Measurements from ENCODE around the gene TRAPPC12. TPM values are rescaled to one million over a fixed set of nuclear protein-coding genes. Genes with fewer than 3 reads are reported as not detected.
"Not testable (repeated sequence)": the region's sequence is repeated elsewhere in the genome, so short reads cannot be mapped to it uniquely, and the experiment has no call there.

TRAPPC12 gene
- polyA plus RNA-seq, 1 donor from 2014 or later = 76.2 TPM

DNA sequence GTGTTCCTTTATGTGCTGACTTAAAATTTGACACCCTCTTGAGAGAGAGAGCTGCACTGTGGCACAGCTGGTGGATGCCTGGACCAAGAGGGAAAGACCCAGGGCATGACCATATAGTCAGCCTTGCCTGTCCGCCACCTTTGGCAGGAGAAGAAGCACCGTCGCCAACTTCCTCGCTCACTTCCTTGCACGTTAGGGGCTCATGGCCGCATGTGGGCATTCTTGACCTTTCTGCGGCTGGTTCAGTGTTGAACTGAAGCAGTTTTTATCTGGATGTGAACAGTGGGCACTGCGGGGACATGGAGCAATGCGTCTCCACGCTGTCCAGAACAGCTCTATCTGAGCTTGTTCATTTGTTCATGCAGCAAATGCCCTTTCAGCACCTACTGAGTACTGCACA is 66.9 kb downstream of the TRAPPC12 start:
- H2AFZ ChIP-seq (ENCODE audit: low read depth, low read length) = no peak overlapping the region

DNA sequence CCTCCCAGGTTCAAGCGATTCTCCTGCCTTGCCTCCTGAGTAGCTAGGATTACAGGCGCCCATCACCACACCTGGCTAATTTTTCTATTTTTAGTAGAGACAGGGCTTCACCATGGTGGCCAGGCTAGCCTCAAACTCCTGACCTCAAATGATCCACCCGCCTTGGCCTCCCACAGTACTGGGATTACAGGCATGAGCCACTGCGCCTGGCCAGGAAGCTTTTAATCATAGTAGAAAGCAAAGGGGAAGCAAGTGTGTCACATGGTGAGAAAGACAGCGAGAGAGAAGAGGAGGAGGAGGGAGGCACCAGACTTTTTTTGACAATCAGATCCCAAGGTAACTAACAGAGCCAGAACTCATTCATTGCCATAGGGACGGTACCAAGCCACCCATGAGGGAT is 67.7 kb downstream of the TRAPPC12 start:
- H3K27ac ChIP-seq (ENCODE audit: low read length); H2AFZ ChIP-seq (ENCODE audit: low read depth, low read length); H4K20me1 ChIP-seq (ENCODE audit: insufficient read depth); H3K79me2 ChIP-seq (replicated peaks; ENCODE audit: insufficient read depth, low read length); H3K4me3 ChIP-seq (ENCODE audit: low read length); H3K4me2 ChIP-seq (ENCODE audit: low read length); H3K9ac ChIP-seq (ENCODE audit: low read length); H3K27me3 ChIP-seq (ENCODE audit: insufficient read depth, low read depth, low read length); H3K9me3 ChIP-seq (ENCODE audit: low read length); H3K9me2 ChIP-seq (ENCODE audit: insufficient read depth, low read length); H3F3A ChIP-seq (ENCODE audit: insufficient read depth, low read length, poor library complexity, severe bottlenecking): not testable (repeated sequence)
- peaks cover 17% of the 10 kb centered on the region for H3K36me3 ChIP-seq (ENCODE audit: insufficient read depth, low read length)

More for the DNA sequence above, 66.9 kb downstream of the TRAPPC12 start:
- Histone ChIP-seq H3K36me3 (ENCODE audit: insufficient read depth, low read length) (peaks cover 17% of the 10 kb centered on the region), H3K79me2 (replicated peaks; ENCODE audit: insufficient read depth, low read length) (no peaks in the 10 kb centered on the region), H3K9me2 (ENCODE audit: insufficient read depth, low read length) (no peaks in the 10 kb centered on the region), H3K9me3 (ENCODE audit: low read length) (no peaks in the 10 kb centered on the region), H3F3A (ENCODE audit: insufficient read depth, low read length, poor library complexity, severe bottlenecking) (no peaks in the 10 kb centered on the region), H3K4me2 (ENCODE audit: low read length) (no peak overlapping the region), H4K20me1 (ENCODE audit: insufficient read depth) (no peaks in the 10 kb centered on the region), H3K4me3 (ENCODE audit: low read length) (no peak overlapping the region), H3K9ac (ENCODE audit: low read length) (no peak overlapping the region), H3K27me3 (ENCODE audit: insufficient read depth, low read depth, low read length) (no peaks in the 10 kb centered on the region), H3K27ac (ENCODE audit: low read length) (no peak overlapping the region)
- TF ChIP-seq MXI1 (conservative IDR thresholded peaks at IDR 0.05; ENCODE audit: poor library complexity, severe bottlenecking) (no peak), RAD21 (conservative IDR thresholded peaks at IDR 0.05) (no peak)

DNA sequence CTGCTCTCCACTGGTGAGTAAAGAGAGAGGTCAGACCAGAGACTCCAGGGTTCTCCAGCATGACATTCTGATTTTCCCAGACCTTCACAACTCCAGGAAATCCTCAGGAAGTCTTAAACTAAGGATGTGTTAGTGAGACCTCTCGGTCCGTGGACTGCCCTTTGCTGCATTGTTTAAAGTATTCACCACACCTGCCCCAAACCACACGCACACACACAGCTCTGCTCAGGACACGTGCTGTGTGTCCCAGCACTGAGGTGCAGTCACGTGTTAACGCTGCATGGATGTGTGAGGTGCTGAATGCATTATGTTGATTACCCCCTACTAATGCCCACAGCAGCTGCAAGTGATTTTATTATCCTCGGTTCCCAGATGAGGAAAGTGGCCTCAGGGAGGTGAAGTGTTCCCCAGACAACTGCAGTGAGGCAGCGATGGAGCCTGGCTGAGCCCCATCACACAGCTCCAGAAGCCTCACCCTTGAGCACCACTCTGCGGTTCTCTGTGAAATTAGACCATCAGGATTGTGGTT is 68.4 kb downstream of the TRAPPC12 start:
- TF ChIP-seq, protein P1, sequence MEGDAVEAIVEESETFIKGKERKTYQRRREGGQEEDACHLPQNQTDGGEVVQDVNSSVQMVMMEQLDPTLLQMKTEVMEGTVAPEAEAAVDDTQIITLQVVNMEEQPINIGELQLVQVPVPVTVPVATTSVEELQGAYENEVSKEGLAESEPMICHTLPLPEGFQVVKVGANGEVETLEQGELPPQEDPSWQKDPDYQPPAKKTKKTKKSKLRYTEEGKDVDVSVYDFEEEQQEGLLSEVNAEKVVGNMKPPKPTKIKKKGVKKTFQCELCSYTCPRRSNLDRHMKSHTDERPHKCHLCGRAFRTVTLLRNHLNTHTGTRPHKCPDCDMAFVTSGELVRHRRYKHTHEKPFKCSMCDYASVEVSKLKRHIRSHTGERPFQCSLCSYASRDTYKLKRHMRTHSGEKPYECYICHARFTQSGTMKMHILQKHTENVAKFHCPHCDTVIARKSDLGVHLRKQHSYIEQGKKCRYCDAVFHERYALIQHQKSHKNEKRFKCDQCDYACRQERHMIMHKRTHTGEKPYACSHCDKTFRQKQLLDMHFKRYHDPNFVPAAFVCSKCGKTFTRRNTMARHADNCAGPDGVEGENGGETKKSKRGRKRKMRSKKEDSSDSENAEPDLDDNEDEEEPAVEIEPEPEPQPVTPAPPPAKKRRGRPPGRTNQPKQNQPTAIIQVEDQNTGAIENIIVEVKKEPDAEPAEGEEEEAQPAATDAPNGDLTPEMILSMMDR (IDR thresholded peaks at IDR 0.05; ENCODE audit: poor library complexity, severe bottlenecking) = no peak
- Histone ChIP-seq H2AFZ (ENCODE audit: low read depth, low read length) (no peak overlapping the region), H3K4me2 (ENCODE audit: low read length) (no peak overlapping the region), H3F3A (ENCODE audit: insufficient read depth, low read length, poor library complexity, severe bottlenecking) (no peaks in the 10 kb centered on the region), H3K36me3 (ENCODE audit: insufficient read depth, low read length) (peaks cover 17% of the 10 kb centered on the region), H3K9ac (ENCODE audit: low read length) (no peak overlapping the region), H3K9me3 (ENCODE audit: low read length) (no peaks in the 10 kb centered on the region), H3K4me3 (ENCODE audit: low read length) (no peak overlapping the region), H3K9me2 (ENCODE audit: insufficient read depth, low read length) (no peaks in the 10 kb centered on the region), H4K20me1 (ENCODE audit: insufficient read depth) (no peaks in the 10 kb centered on the region), H3K27ac (ENCODE audit: low read length) (no peak overlapping the region), H3K27me3 (ENCODE audit: insufficient read depth, low read depth, low read length) (no peaks in the 10 kb centered on the region), H3K79me2 (replicated peaks; ENCODE audit: insufficient read depth, low read length) (no peaks in the 10 kb centered on the region)

DNA sequence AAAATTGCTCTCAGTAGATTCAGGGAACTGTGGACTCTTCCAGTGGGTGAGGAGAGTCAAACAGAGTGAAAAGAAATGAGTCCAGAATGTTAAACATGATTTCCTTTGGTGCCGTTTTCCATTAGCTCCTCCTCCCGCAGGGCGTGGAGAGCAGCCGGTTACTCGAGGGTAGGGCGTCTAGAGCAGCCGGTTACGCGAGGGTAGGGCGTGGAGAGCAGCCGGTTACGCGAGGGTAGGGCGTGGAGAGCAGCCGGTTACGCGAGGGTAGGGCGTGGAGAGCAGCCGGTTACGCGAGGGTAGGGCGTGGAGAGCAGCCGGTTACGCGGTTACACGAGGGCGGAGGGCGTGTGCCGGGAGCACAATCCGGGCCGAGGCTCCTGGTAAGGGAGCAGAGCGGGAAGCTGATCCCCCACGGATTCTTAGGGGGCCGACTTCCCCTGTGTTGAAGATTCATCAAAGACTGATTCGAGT is 69.0 kb downstream of the TRAPPC12 start:
- not testable (repeated sequence) for H3K27ac ChIP-seq (ENCODE audit: low read length); H2AFZ ChIP-seq (ENCODE audit: low read depth, low read length); H3K4me3 ChIP-seq (ENCODE audit: low read length); H3K9me2 ChIP-seq (ENCODE audit: insufficient read depth, low read length); H3K79me2 ChIP-seq (replicated peaks; ENCODE audit: insufficient read depth, low read length); H3F3A ChIP-seq (ENCODE audit: insufficient read depth, low read length, poor library complexity, severe bottlenecking); H3K4me2 ChIP-seq (ENCODE audit: low read length); H3K9ac ChIP-seq (ENCODE audit: low read length); H3K27me3 ChIP-seq (ENCODE audit: insufficient read depth, low read depth, low read length); H4K20me1 ChIP-seq (ENCODE audit: insufficient read depth); H3K9me3 ChIP-seq (ENCODE audit: low read length)
- peaks cover 17% of the 10 kb centered on the region for H3K36me3 ChIP-seq (ENCODE audit: insufficient read depth, low read length)

DNA sequence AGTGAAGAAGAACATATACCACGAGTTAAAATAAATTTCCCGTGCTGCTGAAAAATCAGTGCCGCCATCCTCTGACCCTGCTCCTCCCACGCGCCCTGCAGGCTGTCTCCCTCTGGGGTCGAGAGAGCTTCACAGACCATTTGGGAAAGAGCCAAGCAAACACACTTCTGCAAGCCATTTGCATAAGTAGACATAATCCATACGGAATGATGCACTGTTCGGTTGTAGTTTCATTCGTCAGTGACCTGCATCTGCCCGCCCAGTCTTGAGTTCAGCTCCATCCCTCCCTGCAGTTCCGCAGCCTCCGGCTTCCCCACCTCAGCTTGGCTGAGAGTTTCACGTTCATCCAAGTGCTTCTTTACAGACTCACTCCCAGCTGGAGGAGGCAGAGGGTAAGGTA is 69.6 kb downstream of the TRAPPC12 start:
- Histone ChIP-seq H3K9me2 (ENCODE audit: insufficient read depth, low read length) (no peaks in the 10 kb centered on the region), H2AFZ (ENCODE audit: low read depth, low read length) (no peak overlapping the region), H3K9me3 (ENCODE audit: low read length) (no peaks in the 10 kb centered on the region), H3K79me2 (replicated peaks; ENCODE audit: insufficient read depth, low read length) (no peaks in the 10 kb centered on the region), H3K27ac (ENCODE audit: low read length) (no peak overlapping the region), H4K20me1 (ENCODE audit: insufficient read depth) (no peaks in the 10 kb centered on the region), H3K9ac (ENCODE audit: low read length) (no peak overlapping the region), H3K27me3 (ENCODE audit: insufficient read depth, low read depth, low read length) (no peaks in the 10 kb centered on the region), H3K4me2 (ENCODE audit: low read length) (no peak overlapping the region), H3F3A (ENCODE audit: insufficient read depth, low read length, poor library complexity, severe bottlenecking) (no peaks in the 10 kb centered on the region), H3K4me3 (ENCODE audit: low read length) (no peak overlapping the region), H3K36me3 (ENCODE audit: insufficient read depth, low read length) (peaks cover 16% of the 10 kb centered on the region)
- TF ChIP-seq MXI1 (conservative IDR thresholded peaks at IDR 0.05; ENCODE audit: poor library complexity, severe bottlenecking) (no peak), RAD21 (conservative IDR thresholded peaks at IDR 0.05) (no peak), EP300 (conservative IDR thresholded peaks at IDR 0.05; ENCODE audit: poor library complexity, severe bottlenecking) (no peak)
- TF ChIP-seq, protein P2, sequence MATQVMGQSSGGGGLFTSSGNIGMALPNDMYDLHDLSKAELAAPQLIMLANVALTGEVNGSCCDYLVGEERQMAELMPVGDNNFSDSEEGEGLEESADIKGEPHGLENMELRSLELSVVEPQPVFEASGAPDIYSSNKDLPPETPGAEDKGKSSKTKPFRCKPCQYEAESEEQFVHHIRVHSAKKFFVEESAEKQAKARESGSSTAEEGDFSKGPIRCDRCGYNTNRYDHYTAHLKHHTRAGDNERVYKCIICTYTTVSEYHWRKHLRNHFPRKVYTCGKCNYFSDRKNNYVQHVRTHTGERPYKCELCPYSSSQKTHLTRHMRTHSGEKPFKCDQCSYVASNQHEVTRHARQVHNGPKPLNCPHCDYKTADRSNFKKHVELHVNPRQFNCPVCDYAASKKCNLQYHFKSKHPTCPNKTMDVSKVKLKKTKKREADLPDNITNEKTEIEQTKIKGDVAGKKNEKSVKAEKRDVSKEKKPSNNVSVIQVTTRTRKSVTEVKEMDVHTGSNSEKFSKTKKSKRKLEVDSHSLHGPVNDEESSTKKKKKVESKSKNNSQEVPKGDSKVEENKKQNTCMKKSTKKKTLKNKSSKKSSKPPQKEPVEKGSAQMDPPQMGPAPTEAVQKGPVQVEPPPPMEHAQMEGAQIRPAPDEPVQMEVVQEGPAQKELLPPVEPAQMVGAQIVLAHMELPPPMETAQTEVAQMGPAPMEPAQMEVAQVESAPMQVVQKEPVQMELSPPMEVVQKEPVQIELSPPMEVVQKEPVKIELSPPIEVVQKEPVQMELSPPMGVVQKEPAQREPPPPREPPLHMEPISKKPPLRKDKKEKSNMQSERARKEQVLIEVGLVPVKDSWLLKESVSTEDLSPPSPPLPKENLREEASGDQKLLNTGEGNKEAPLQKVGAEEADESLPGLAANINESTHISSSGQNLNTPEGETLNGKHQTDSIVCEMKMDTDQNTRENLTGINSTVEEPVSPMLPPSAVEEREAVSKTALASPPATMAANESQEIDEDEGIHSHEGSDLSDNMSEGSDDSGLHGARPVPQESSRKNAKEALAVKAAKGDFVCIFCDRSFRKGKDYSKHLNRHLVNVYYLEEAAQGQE (IDR thresholded peaks at IDR 0.05; ENCODE audit: borderline replicate concordance) = no peak
- TF ChIP-seq, protein P1 (IDR thresholded peaks at IDR 0.05; ENCODE audit: poor library complexity, severe bottlenecking) = no peak
